Stimulated activated CD4-positive, alpha-beta T cell treated with anti-CD3 and anti-CD28 coated beads, Interleukin-4, amount 100 ng/mL, for 1 hour (primary cell): ENCODE data around the gene CIAO2A.
"Not testable (repeated sequence)": the region's sequence is repeated elsewhere in the genome, so short reads cannot be mapped to it uniquely, and the experiment has no call there.

Experiments used
- DNase-seq: peaks from one replicate; pipeline ENCODE4 v3.0.0-alpha.2; 2020

Gene CIAO2A

DNA sequence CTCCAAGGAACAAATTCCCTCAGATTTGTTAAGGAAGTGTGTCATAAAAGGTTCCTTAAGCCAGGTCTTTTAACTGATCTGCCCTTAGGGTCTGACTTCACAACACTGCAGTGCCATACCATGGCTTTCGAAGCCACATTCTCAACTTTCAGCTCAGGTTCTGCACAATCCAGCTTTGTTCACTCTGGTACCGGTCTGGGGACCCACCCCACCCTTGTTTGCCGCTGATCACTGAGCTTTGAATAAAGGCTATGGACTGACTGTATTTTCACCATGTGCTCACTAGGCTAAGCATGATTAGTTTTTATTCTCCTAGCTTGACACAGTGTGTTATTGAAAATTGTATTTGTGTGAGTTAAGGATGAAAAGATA lies 18.0 kb upstream of the CIAO2A start:
- no peak for DNase-seq

DNA sequence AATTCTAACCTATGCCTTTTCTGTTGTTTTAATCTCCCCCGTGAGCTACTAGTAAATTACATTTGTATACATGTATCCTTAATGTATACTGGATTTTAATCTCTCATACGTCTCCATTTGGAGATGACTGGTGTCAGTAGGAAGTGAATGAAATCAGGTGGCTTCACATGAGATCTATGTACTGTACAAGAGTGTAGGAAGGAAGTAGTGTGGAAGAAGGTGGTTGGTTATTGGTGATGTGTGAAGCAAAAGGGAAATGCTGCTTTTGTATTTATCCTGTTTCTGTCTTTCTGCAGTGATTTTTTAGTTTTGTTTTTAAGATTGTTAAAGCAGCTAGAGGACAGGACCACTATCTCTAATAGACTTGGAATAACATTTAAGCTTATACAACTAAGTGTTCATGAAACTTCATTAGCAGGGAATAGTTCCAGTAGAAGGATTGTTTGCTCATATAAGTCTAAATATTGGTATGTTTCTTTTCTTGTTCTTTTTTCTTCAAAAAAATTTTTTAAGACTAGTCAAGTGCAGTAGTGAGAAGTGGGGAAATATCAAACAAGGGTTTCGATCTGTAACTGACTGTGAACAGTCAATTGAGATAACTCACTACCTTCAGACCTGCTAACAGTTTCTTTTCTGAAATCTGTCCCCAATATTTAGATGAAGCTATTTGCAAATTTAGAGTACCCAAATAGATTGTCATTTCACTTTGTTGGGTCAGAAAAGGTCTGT lies 17.5 kb upstream of the CIAO2A start:
- no peak for DNase-seq

DNA sequence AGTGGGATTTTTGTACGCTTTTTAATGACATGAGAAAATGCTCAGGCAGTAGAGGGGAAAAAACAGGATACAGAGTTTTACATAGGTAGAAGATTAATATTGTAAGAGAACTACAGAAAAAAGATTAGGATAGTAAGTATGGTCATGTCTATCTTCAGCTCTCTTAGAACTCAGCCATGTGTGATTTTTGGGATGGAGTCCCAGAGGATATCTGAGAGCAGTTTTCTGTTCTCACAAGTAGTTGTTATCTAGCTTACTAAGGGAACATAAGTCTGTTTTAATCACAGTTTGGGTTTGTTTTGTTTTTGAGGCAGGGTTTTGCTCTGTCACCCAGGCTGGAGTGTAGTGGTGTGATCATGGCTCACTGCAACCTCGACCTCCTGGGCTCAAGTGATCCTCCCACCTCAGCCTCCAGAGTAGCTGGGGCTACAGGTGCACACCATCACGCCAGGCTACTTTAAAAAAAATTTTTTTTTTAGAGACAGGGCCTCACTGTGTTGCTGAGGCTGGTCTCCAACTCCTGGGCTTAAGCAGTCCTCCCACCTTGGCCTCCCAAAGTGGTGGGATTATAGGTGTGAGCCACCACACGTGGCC lies 16.6 kb upstream of the CIAO2A start:
- DNase-seq = not testable (repeated sequence)

DNA sequence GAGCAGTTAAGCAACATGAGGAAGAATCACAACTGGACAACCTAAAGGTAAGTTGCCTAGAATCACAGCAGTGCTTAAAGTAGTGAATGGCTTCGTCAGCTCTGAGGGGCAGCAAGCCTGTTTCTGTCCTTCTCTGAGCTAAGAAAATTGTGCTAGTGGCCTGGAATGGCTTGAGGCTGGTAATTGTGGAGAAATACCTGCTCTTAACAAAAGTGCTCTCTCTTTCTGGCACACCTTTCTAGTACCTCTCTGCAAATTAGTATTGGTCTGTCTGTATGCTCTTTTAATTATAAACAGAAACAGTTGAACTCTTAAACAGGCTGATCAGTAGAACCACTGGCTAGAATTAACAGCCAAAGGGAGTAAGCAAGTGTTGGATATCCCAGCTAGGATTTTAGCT lies 13.7 kb upstream of the CIAO2A start:
- DNase-seq = no peak

DNA sequence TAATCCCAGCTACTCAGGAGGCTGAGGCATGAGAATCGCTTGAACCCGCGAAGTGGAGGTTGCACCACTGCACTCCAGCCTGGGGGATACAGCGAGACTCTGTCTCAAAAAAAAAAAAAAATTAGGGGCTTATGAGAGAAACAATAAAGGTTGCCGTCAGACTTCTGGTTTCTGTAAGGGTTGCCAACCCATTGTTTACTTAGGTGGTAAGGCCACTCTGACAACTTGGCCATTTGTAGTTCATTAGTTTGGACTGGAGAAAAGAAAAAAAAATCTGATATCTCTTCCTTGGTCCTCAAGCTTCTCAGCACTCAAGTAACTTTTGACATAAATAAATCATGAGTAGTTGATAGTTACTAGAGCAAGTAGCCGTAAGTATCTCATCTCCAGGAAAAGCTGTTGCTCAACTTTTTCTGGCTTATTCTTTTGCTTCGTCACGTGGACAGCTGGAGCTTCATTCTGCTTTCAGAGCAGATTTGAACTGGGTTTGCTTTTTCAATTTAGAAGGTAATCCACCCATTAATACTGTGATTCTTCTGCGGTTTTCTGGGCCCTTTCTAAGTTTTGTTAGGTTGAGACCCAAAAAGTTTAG lies 11.6 kb upstream of the CIAO2A start:
- no peak for DNase-seq

DNA sequence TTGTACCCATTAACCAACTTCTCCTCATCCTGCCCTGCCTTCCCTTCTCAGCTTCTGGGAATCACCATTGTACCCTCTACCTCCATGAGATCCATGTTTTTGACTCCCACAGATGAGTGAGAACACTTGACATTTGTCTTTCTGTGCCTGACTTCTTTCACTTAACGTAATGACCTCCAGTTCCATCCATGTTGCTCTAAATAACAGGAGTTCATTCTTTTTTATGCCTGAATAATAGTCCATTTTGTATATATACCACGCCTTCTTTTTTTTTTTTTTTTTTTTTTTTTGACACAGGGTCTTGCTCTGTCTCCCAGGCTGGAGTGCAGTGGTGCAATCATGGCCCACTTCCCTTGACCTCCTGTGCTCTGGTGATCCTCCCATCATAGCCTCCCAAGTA lies 8.9 kb upstream of the CIAO2A start:
- DNase-seq = no peak

DNA sequence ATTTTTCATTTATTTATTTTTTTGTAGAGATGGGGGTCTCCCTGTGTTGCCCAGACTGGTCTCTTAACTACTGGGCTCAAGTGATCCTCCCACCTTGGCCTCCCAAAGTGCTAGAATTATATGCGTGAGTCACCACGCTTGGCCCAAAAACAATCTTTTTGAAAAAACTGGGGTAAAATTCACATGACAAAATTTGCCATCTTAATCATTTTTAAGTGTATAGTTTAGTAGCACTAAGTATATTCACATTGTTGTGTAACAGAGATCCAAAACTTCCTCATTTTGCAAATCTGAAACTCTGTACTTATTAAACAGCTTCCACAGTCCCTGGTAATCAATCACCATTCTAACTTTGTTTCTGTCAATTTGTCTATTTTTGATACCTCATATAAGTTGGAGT lies 7.3 kb upstream of the CIAO2A start:
- DNase-seq = no peak

DNA sequence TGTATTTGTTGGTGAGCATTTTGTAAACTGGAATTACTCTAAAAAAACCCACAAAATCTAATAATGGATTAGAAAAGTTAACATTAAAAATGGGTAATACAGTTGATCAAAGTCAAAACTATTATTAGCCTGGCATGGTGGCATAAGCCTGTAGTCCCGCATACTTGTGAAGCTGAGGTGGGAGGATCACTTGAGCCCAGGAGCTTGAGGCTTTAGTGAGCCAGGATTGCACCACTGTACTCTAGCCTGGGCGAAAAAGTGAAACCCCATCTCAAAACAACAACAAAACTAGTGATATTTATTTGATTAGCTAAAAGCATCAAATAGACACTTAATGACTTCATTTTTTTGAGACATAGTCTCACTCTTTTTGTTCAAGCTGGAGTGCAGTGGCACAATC lies 5.7 kb upstream of the CIAO2A start:
- no peak for DNase-seq

DNA sequence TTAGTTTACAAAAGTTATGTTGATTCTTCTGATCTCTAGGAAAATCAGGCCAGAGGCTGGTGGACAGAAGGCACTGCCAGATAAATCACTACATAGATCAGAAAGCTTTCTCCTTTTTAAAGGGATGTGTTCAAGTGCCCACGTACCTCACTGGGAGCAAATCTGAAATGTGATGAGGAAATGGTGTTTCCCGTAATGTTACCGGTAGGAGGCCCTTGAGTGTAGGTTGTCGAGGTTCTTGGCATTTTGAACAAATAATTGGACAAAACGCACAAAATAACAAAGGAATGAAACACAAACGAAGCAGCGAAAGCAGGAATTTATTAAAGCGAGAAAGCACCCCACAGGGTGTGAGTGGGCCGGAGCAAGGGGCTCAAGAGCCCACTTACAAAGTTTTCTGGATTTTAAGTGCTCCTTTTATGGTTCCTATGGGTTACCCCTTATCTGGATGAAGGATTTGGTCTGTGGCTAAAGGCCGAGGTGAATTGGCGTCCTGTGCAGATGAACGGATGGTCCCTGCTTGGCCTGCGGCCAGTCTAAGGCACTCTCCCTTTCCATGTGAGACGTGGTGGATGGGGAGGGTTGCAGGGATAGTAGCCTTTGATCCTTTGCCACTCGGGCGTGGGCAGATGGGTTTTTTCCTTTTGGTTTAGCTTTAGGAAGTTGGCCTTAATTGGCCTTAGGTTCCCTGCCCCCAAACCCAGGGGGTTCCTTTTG lies 3.2 kb upstream of the CIAO2A start:
- no peak for DNase-seq

DNA sequence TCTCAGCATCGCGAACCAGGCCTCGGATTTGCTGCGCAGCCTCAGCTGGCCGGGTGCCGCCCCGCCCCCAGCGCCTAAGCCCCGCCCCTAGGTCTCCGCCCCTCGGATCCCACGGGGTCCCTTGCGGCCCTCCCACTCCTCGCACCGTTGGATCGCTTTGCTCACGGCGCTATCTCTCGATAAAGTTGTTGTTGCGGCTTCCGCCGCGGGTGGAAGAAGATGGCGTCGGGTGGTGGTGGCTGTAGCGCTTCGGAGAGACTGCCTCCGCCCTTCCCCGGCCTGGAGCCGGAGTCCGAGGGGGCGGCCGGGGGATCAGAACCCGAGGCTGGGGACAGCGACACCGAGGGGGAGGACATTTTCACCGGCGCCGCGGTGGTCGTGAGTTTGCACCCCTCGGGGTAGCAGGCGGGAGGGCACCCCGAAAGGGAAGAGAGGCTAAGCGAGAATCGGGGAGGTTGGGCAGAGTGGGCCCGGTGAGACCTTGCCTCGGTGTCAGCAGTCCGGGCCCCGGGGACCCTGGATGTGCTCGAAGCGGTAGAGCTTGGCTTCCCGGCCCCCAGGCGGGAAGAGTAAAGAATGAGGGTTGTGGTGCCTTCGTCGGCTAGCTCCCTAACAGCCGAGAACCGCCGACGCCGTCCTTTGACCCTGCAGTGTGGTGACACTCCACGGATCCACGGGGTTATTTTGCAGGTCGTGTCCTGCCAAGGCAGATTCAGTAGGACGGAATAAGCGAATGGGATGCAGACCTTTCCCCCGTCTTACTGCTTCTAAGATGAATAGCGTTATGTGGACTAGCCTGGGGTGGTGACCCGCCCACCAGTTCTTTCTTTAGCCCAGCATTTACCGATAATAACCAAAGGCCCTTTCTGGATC lies 2.4 kb upstream of the CIAO2A start, which contains the start of gene SNX1:
TSS of gene SNX1 (plus strand) at position 188 of the 873 bp plus-strand sequence. CDS start at position 220, 32 bp downstream.
- peak; percentile 97 for DNase-seq

DNA sequence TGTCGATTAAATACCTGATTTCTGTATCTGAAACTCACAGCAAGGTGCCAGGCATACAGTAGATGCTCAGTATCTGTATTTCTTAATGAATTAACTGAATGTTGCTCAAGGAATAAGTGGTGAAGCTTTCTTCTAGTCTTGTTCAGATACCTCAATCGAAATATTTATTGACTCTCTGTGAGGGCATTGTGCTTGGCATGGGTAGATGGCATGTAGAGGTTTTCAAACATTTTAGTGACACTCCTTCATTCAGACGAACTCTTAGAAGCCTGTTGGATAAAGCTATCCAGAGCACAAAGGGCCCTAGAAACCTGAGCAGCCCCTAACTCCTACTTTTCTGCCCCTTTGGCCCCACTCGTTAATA lies 1.8 kb upstream of the CIAO2A start:
- DNase-seq = no peak

DNA sequence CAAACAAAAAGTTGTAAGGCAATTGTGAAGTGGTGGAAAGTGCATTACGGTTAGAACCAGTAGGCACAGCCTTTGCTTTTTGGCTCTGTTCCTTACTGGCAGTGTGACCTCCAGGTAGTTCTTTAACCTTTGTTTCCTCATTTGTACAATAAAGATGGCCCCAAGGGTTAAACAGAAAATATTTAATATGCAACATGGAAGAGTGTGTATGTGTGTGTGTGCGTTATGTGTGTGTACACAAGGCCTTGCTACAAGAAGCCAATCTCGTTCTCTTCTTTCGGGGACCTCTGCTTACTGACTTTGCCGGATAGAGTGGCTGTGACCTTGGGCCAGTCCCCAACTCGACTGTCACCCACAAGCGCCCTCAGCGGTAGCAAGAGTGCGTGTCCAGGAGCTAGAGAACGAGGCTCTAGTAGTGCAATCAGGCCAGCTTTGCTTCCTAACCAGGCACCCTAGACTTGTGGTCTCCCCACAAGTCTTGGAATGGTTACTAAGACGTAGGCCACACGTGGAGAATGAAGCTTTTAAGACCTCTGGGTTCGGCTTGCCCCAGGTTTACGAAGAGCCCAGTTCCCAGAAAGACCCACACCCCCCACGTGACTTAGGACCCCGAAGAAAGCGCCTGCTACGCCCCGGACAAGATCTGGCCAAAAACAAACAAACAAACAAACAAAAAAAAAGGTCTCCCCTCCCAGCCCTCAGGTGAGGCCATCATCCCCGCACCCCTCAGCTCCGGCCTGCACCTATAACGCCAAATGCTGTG lies 593 bp downstream of the CIAO2A start:
- peak; percentile 28 for DNase-seq

DNA sequence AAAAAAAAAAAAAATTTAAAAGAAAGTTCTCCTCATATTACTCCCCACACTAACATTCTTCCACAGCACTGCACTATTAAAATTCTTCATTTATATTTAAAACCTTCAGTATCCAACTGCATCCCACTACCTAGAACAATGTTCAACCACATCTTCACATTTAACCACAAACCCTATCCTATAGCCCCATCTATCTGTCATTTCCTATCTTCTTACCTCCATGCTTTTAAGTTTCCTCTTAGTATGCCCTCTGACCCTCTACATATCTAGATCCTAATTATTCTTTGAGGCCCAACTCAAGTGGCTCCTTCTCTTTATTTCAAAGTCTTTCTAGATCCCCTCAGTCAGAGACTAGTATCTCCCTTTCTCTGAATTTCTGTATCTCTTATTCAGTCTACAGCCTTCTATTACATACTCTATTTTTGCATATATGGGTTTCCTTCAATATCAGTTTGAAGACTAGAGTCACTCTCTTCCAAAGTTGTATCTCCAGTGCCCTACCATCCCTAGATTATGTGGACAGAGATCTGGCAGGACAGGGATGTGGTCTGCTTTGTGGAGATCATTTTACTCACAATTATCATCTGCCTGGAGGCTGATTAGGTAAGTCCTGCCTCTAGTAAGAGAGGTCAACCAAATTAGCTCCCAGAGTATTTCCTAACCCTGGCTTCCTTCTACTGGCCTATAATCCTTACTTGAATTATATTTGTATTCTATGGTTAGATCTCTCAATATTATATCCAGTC lies 1.4 kb downstream of the CIAO2A start:
- no peak for DNase-seq

DNA sequence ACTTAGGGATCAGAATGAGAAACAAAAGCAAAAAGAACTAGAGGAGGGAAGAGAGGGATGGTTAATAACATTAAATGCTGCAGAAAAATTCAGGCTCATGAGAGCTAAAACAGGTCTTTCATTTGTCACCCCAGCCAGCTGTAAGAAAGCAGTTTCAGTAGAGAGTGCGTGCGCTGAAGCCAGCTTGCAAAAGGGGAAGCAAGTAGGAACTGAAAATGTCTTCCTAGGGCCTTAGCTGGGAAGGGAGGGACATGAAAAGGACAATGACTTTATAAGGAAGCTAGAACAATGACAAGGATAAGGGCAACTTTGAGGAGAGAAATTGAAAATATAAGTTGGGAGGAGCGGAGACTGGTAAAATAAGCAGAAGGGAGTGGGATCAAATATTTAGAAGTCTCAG lies 3.1 kb downstream of the CIAO2A start:
- no peak for DNase-seq

DNA sequence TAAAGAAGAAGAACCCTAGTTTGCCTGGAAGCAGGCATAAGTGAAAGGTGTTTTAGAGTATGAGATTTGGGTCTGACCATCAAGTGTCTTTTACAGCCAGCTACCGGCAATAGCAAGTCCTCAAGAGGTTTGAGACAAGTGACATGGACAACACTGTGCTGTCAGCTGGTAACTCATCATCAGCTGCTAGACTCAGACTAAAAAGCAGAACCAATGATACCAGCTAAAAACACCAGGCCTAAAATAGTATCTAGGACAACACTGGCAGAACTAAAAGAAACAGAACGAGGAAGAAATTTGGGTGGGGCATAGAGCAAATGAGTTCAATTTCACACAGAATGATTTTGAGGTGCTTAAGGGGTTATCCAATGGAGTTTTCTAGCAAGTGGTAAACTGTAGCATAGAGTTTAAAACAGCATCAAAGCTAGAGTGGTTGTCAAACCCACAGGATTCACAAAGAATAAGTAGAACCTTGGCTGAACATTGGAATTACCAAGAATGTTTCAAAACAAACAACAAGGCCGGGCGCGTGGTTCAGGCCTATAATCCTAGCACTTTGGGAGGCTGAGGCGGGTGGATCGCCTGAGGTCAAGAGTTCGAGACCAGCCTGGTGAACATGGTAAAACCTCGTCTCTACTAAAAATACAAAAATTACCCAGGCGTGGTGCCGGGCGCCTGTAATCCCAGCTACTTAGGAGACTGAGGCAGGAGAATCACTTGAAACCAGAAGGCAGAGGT lies 3.9 kb downstream of the CIAO2A start:
- no peak for DNase-seq

DNA sequence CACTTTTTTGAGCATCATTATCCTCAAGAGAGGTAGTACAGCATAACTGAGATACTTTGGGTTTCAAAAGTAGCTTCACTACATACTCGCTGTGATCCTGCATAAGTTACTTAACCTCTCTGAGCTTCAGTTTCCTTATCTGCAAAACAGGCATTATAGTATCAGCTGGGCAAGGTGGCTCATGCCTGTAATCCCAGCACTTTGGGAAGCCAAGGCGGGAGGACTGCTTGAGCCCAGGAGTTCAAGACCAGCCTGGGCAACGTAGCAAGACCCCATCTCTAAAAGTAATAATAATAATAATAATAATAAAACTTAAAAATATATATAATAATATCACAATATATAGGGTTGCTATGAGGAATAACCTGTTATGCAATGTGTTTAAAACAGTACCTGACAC lies 10.9 kb downstream of the CIAO2A start:
- DNase-seq = no peak

DNA sequence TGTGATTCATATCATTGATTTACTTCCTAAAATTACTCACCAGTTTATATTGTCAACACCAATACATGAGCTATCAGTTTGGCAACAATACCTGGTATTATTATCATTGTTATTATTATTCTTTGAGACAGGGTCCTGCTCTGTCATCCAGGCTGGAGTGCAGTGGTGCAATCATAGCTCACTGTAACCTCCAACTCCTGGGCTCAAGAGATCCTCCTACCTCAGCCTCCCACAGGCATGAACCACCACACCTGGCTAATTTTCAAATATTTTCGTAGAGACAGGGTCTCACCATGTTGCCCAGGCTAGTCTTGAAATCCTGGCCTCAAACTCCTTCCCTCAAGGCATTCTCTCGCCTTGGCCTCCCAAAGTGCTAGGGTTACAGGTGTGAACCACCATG lies 20.1 kb downstream of the CIAO2A start:
- DNase-seq = not testable (repeated sequence)

DNA sequence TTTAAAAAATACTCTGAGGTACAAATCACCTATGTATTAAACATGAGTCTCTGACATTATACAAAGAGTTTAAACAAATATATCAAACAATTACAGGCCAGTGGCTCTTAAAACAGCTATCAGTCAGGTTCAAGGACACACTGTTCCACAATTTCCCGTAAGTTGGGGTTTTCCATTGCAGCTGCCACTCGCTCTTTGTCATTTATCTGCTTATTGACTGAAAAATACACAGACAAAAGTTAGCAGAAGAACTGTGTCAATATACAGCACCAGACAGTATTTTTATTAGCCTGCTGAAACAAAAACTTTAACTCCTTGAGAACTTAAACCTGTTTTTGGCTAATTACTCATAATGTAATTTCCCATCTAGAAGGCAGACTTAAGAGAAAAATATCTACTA lies 20.8 kb downstream of the CIAO2A start:
- no peak for DNase-seq

DNA sequence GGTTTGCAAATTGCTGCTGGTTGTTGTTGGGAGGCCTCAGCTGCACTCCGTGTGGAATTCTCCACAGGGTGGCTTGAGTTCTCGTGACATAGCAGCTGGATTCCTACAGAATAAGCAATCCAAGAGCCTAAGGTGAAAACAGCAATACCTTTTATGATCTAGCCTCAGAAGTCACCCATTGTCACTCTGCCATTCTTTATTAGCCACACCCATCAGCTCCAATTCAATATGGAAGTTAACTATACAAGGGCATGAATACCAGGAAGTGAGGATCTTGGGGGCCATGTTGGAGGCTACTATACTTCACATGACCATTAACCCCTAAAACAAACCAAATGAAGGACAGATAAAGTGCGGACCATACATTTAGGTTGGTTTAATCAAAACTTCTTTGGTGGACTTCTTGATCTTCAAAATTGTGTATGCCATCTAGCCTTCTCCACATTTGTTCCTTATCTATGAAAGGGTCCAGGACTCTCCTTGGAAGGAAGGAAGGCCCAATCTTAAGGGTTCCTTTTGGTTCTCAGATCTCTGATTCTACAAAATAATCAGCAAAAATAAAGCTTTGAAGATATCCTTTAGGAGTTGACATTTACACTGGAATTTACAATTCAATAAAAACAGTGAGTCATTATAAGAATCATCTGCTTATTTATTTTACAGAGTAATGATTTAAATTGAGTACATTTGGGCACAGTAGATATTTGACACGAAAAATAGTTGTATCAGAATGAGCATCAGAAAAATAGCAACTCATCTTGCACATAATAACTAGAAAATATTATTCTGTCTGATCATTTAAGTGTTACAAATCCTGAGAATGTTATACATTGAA lies 21.5 kb downstream of the CIAO2A start:
- DNase-seq = no peak
